PC-3 (cell line): ENCODE measurements around the gene CLTCL1. TPM values are rescaled to one million over a fixed set of nuclear protein-coding genes. Genes with fewer than 3 reads are reported as not detected.

Experiments used
- ATAC-seq: fragments of 200-7000 bp; cut with Tn5 transposase; 2 replicates; pipeline ENCODE4 v1.9.1; 2020; ENCODE audit warnings: mild to moderate bottlenecking, moderate library complexity
- BruUV-seq: library from RNA; stranded (reverse); fragments of 400-500 nt; replicated peaks from 2 replicates; lab custom pipeline; 2021; lab: Mats Ljungman, UMichigan
- CTCF ChIA-PET: fragments of 300-600 bp; sonication (Branson Sonifier 250); formaldehyde crosslinking; loops from one replicate; lab custom pipeline; 2022; ENCODE audit warnings: antibody characterized with exemption; lab: Charles Lee
- POLR2A ChIA-PET: fragments of 300-600 bp; sonication (Branson Sonifier 250); formaldehyde crosslinking; loops from one replicate; lab custom pipeline; 2022; ENCODE audit warnings: antibody characterized with exemption; ENCODE audit not compliant: unreplicated experiment; lab: Charles Lee
- DNase-seq: peaks from one replicate; pipeline ENCODE4 v3.0.0-alpha.2; 2015
- H2AFZ ChIP-seq: fragments of 300-600 bp; sonication (generic); 2 replicates; pipeline ENCODE4 v1.6.0; 2016; ENCODE audit warnings: antibody characterized with exemption, low read length
- H3F3A ChIP-seq: fragments of 300-600 bp; sonication (generic); one replicate; pipeline ENCODE4 v1.6.0; 2017; ENCODE audit warnings: antibody characterized with exemption, low read length, control low read depth, mild to moderate bottlenecking; ENCODE audit not compliant: unreplicated experiment
- H3K27ac ChIP-seq: fragments of 300-600 bp; sonication (generic); 2 replicates; pipeline ENCODE4 v1.5.1; 2016; ENCODE audit warnings: mild to moderate bottlenecking, low read length
- H3K27me3 ChIP-seq: fragments of 300-600 bp; sonication (generic); 2 replicates; pipeline ENCODE4 v1.6.1; 2016; ENCODE audit warnings: low read length, mixed read lengths
- H3K36me3 ChIP-seq: fragments of 300-600 bp; sonication (generic); 2 replicates; pipeline ENCODE4 v1.6.1; 2016; ENCODE audit warnings: low read depth, mixed run types, low read length, mixed read lengths
- H3K4me1 ChIP-seq: fragments of 300-600 bp; sonication (generic); 2 replicates; pipeline ENCODE4 v1.5.1; 2016; ENCODE audit warnings: low read length; ENCODE audit not compliant: insufficient read depth
- H3K4me2 ChIP-seq: fragments of 300-600 bp; sonication (generic); 2 replicates; pipeline ENCODE4 v1.6.0; 2016; ENCODE audit warnings: low read length
- H3K4me3 ChIP-seq: fragments of 300-600 bp; sonication (generic); 2 replicates; pipeline ENCODE4 v1.5.1; 2016; ENCODE audit warnings: mild to moderate bottlenecking, low read length, mixed read lengths
- H3K79me2 ChIP-seq: fragments of 300-600 bp; sonication (generic); 2 replicates; pipeline ENCODE4 v1.6.1; 2017; ENCODE audit warnings: low read length, mixed read lengths
- H3K9ac ChIP-seq: fragments of 300-600 bp; sonication (generic); 2 replicates; pipeline ENCODE4 v1.6.0; 2016; ENCODE audit warnings: mild to moderate bottlenecking, low read length
- H3K9me2 ChIP-seq: fragments of 300-600 bp; sonication (generic); replicated peaks from 2 replicates; pipeline ENCODE4 v1.6.1; 2016; ENCODE audit warnings: mixed run types, low read length, mixed read lengths
- H3K9me3 ChIP-seq: fragments of 300-600 bp; sonication (generic); 2 replicates; pipeline ENCODE4 v1.6.1; 2016; ENCODE audit warnings: low read length, mixed read lengths
- H4K20me1 ChIP-seq: fragments of 300-600 bp; sonication (generic); 2 replicates; pipeline ENCODE4 v1.6.1; 2016; ENCODE audit warnings: low read length, mixed read lengths
- CTCF ChIP-seq: fragments of 300-600 bp; sonication (generic); conservative IDR thresholded peaks from 2 replicates; pipeline ENCODE4 v1.5.1; 2017; ENCODE audit warnings: antibody characterized with exemption, low read depth, mild to moderate bottlenecking, low read length
- EZH2 ChIP-seq: fragments of 300-600 bp; sonication (generic); IDR thresholded peaks from one replicate; pipeline ENCODE4 v1.6.1; 2017; ENCODE audit warnings: antibody characterized with exemption, mild to moderate bottlenecking, low read length; ENCODE audit not compliant: unreplicated experiment
- EZH2phosphoT487 ChIP-seq: fragments of 300-600 bp; sonication (generic); IDR thresholded peaks from 2 replicates; pipeline ENCODE4 v1.6.1; 2018; ENCODE audit warnings: mild to moderate bottlenecking, antibody characterized with exemption, low read length, borderline replicate concordance
- intact Hi-C: fragments of 100-400 bp; cut with micrococcal nuclease; formaldehyde crosslinking; loops from 2 replicates; pipeline ENCODE4 v1.9.0; 2023
- total RNA-seq: library from RNA; depleted of rRNA; stranded (reverse); fragments of >200 nt; gene quantifications from 2 replicates; pipeline ENCODE4 v1.2.3, GENCODE V29; 2014

Gene CLTCL1
- total RNA-seq, 1 experiment from 2014 or later, result 5.5 TPM

- BruUV-seq, result no TSS peak
- Histone ChIP-seq H3K9me2 (no peaks in the 10 kb centered on the region), H3K36me3 (no peaks in the 10 kb centered on the region), H3K9ac (no peak overlapping the region), H3K27ac (no peak overlapping the region), H3K27me3 (no peaks in the 10 kb centered on the region), H3K4me1 (peaks cover 4% of the 10 kb centered on the region), H3K9me3 (no peaks in the 10 kb centered on the region), H3K4me3 (no peak overlapping the region), H2AFZ (no peak overlapping the region), H4K20me1 (no peaks in the 10 kb centered on the region), H3K79me2 (no peaks in the 10 kb centered on the region), H3K4me2 (no peak overlapping the region), H3F3A (no peaks in the 10 kb centered on the region)
- no peak for DNase-seq
- ATAC-seq, result no peak
- intact Hi-C loops, result no loop called here
- ChIA-PET POLR2A (no interaction called here), CTCF (no interaction called here)
- TF ChIP-seq EZH2, result no peak
- TF ChIP-seq EZH2phosphoT487, result no peak
- TF ChIP-seq CTCF, result no peak
Observed at GRCh38 chr22:19277785-19278184, 13.7 kb downstream of the CLTCL1 start.

GRCh38 chr22:19275919-19276600, 15.5 kb downstream of the CLTCL1 start:
- Histone ChIP-seq H3K9me3 (no peaks in the 10 kb centered on the region), H3K9ac (no peak overlapping the region), H4K20me1 (no peaks in the 10 kb centered on the region), H2AFZ (no peak overlapping the region), H3K4me1 (peaks cover 17% of the 10 kb centered on the region), H3K27ac (no peak overlapping the region), H3K27me3 (no peaks in the 10 kb centered on the region), H3K36me3 (0 out of 2 replicates have a peak, but pooled peaks cover under 1% of the 10 kb centered on the region), H3K9me2 (no peaks in the 10 kb centered on the region), H3K4me2 (no peak overlapping the region), H3F3A (peaks cover 3% of the 10 kb centered on the region), H3K79me2 (no peaks in the 10 kb centered on the region), H3K4me3 (no peak overlapping the region)
- intact Hi-C loops, result no loop called here
- no peak for DNase-seq
- BruUV-seq, result no TSS peak
- POLR2A ChIA-PET, result no interaction called here
- TF ChIP-seq CTCF (no peak), EZH2 (no peak), EZH2phosphoT487 (no peak)
- CTCF ChIA-PET, result no interaction called here
- no peak for ATAC-seq

- Histone ChIP-seq H3K4me2 (no peak overlapping the region), H3K79me2 (no peaks in the 10 kb centered on the region), H3K4me1 (peaks cover 21% of the 10 kb centered on the region), H3K36me3 (0 out of 2 replicates have a peak, but pooled peaks cover 5% of the 10 kb centered on the region), H3K9me3 (no peaks in the 10 kb centered on the region), H3K27me3 (no peaks in the 10 kb centered on the region), H3K4me3 (no peak overlapping the region), H3K9ac (no peak overlapping the region), H4K20me1 (no peaks in the 10 kb centered on the region), H2AFZ (no peak overlapping the region), H3K9me2 (no peaks in the 10 kb centered on the region), H3F3A (peaks cover 6% of the 10 kb centered on the region), H3K27ac (no peak overlapping the region)
- no TSS peak for BruUV-seq
- CTCF ChIA-PET, result no interaction called here
- POLR2A ChIA-PET, result no interaction called here
- no peak for TF ChIP-seq EZH2phosphoT487
- TF ChIP-seq EZH2, result no peak
- TF ChIP-seq CTCF, result no peak
- intact Hi-C loops, result no loop called here
- DNase-seq (no peak), ATAC-seq (no peak)
Observed at GRCh38 chr22:19275513-19275912, 16.0 kb downstream of the CLTCL1 start.
